GOT3 (cell line): ENCODE measurements around the gene LNP1.

Source experiments
- DNase-seq: peaks from one replicate; lab custom pipeline; 2025; ENCODE audit warnings: mixed read lengths; lab: John Stamatoyannopoulos, UW

Gene LNP1

GRCh38 chr3:100399341-100400071, 1.8 kb upstream of the LNP1 start:
- DNase-seq, result no peak

GRCh38 chr3:100400419-100400779, 940 bp upstream of the LNP1 start:
- no peak for DNase-seq

- no peak for DNase-seq
Observed at GRCh38 chr3:100401674-100402041, 319 bp downstream of the LNP1 start.

- no peak for DNase-seq
Observed at GRCh38 chr3:100402256-100402655, 917 bp downstream of the LNP1 start.

- no peak for DNase-seq
Observed at GRCh38 chr3:100402891-100403290, 1.6 kb downstream of the LNP1 start.

GRCh38 chr3:100403362-100404249, 2.3 kb downstream of the LNP1 start:
- no peak for DNase-seq

- no peak for DNase-seq
Observed at GRCh38 chr3:100404250-100404548, 2.9 kb downstream of the LNP1 start.

- no peak for DNase-seq
Observed at GRCh38 chr3:100407164-100407563, 5.8 kb downstream of the LNP1 start.

- DNase-seq, result no peak
Observed at GRCh38 chr3:100407977-100408532, 6.7 kb downstream of the LNP1 start.

GRCh38 chr3:100411091-100411982, 10.0 kb downstream of the LNP1 start:
- DNase-seq, result no peak

GRCh38 chr3:100412912-100413590, 11.7 kb downstream of the LNP1 start:
- no peak for DNase-seq

GRCh38 chr3:100413613-100414012, 12.3 kb downstream of the LNP1 start:
- DNase-seq, result no peak

- DNase-seq, result no peak
Observed at GRCh38 chr3:100416176-100416575, 14.8 kb downstream of the LNP1 start.

GRCh38 chr3:100416863-100417262, 15.5 kb downstream of the LNP1 start:
- DNase-seq, result no peak

GRCh38 chr3:100419406-100419805, 18.1 kb downstream of the LNP1 start:
- DNase-seq, result no peak

- no peak for DNase-seq
Observed at GRCh38 chr3:100420885-100421284, 19.5 kb downstream of the LNP1 start.

- no peak for DNase-seq
Observed at GRCh38 chr3:100423611-100424010, 22.3 kb downstream of the LNP1 start.

- DNase-seq, result no peak
Observed at GRCh38 chr3:100424261-100424660, 22.9 kb downstream of the LNP1 start.

GRCh38 chr3:100425316-100425715, 24.0 kb downstream of the LNP1 start:
- no peak for DNase-seq

- no peak for DNase-seq
Observed at GRCh38 chr3:100426067-100426682, 24.8 kb downstream of the LNP1 start.

- no peak for DNase-seq
Observed at GRCh38 chr3:100427699-100428098, 26.4 kb downstream of the LNP1 start.
